ENCODE results near the gene SP3. TPM values are rescaled to one million over a fixed set of nuclear protein-coding genes. Genes with fewer than 3 reads are reported as not detected.

The SP3 gene
- total RNA-seq, 3 donors from 2014 or later = 78.1 to 104 (median 88.9) TPM

DNA sequence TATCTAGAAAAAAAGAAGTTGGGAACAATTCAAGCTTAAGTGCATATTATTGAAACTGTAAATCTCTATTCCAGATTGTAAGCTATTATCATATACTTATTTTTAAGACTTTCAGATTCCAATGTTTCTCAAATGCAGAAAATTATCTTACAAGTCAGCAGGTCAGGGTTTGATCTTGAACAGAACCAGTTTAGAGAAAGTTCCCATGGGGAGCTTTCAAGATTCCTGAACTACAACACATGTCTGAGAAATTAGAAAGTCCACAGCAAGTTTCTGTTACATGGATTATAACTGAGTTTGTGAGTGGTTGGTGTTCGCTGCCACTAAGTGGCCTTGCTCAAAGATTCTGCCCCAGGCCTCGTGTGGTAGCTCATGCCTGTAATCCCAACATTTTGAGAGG is 31.6 kb upstream of the SP3 start:
- ATAC-seq (no peak), DNase-seq (no peak)
- intact Hi-C loops (cut with DNase I, micrococcal nuclease) = no loop called here
- Histone ChIP-seq H3K4me1 (ENCODE audit: low read depth) (peaks cover under 1% of the 10 kb centered on the region), H3K4me3 (no peak overlapping the region), H3K36me3 (ENCODE audit: low read depth) (no peaks in the 10 kb centered on the region), H3K9me3 (no peaks in the 10 kb centered on the region)
- TF ChIP-seq, protein P1, sequence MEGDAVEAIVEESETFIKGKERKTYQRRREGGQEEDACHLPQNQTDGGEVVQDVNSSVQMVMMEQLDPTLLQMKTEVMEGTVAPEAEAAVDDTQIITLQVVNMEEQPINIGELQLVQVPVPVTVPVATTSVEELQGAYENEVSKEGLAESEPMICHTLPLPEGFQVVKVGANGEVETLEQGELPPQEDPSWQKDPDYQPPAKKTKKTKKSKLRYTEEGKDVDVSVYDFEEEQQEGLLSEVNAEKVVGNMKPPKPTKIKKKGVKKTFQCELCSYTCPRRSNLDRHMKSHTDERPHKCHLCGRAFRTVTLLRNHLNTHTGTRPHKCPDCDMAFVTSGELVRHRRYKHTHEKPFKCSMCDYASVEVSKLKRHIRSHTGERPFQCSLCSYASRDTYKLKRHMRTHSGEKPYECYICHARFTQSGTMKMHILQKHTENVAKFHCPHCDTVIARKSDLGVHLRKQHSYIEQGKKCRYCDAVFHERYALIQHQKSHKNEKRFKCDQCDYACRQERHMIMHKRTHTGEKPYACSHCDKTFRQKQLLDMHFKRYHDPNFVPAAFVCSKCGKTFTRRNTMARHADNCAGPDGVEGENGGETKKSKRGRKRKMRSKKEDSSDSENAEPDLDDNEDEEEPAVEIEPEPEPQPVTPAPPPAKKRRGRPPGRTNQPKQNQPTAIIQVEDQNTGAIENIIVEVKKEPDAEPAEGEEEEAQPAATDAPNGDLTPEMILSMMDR (IDR thresholded peaks at IDR 0.05) = no peak

- H3K4me1 ChIP-seq (ENCODE audit: low read depth) = peaks cover 3% of the 10 kb centered on the region
- H3K9me3 ChIP-seq = no peaks in the 10 kb centered on the region
- H3K4me3 ChIP-seq = no peak overlapping the region
- intact Hi-C loops (cut with DNase I, micrococcal nuclease) = no loop called here
- DNase-seq = no peak
- H3K36me3 ChIP-seq (ENCODE audit: low read depth) = no peaks in the 10 kb centered on the region
- TF ChIP-seq, protein P1 (IDR thresholded peaks at IDR 0.05) = no peak
- no peak for ATAC-seq
Observed at GRCh38 chr2:173993459-173993858, 28.3 kb upstream of the SP3 start.

DNA sequence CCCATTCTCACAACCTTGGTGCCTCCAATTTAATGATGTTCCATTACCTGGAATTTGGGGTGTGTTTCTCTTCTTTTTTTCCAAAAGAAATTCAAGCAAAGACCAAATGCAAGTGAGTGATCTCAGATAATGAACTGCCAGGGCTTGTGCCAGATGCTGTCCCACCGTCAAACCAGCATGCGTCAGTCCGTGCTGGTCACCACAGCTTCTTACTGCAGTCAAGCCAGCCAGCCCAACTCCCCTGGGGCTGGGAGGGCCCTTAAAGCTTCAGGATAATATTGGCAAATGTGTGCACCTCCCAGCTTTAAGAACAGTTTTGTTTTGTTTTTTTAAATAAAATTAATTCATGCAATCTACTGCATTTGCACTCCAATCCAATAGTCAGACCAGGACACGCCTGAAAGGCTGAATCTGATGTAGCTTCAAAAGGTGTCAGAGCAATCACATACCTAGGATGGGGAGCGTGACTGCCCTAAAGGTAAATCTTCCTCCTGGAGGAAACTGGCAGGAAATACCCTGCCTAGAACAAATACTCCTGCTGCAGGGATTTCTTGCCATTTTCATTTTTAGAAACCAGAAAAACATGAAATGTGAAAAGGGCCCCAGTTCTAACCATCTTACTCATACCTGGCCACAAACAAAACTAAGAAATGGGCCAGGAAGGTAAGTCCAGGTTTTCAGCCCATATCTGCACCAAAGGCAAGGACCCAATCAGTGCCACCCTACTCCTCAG is 26.8 kb upstream of the SP3 start:
- Histone ChIP-seq H3K4me1 (ENCODE audit: low read depth) (peaks cover 3% of the 10 kb centered on the region), H3K36me3 (ENCODE audit: low read depth) (no peaks in the 10 kb centered on the region), H3K4me3 (no peak overlapping the region), H3K9me3 (no peaks in the 10 kb centered on the region)
- intact Hi-C loops (cut with DNase I, micrococcal nuclease) = no loop called here
- ATAC-seq = peak; percentile 35
- TF ChIP-seq, protein P1 (IDR thresholded peaks at IDR 0.05) = no peak
- DNase-seq = peak in 2 of 3 donors; percentile 34 to 78

DNA sequence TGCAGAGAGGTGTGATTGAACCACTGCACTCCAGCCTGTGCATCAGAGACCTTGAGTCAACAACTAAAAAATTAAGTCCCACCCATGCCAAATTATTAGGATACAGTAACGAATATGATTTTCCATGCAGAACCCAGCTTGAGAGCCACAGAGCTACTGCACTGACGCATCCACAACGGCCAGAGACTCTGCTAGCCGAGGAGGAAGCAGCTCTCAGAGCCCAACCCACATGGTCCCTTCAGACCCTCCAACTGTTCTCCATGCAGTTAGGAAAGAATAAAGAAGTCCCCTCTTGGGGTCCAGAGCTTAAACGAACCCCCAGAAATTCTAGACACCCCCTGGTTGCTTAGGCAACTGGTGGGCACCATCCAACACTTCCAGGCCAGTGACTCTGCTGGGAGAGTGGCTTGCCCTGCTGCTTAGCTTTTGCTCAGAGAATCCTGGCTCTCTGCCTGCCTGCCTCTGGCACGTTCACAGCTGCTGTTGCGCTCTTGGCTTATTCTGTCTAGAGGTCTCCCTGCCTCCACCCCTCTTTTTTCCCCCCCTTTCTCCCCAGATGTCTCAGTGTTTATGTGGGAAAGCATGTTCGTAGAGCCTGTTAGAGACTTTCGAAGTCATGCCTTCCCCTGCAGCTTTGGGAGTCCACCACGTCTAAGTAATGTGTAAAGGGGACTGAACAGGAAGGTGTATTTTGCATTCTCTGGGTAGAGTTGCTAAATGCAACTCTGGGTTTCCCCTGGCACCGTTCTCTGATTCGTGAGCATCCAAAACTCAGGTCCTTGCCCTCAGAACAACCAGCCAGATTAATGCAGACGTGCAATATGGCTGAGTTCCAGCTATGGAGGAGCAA is 26.0 kb upstream of the SP3 start:
- Histone ChIP-seq H3K4me1 (ENCODE audit: low read depth) (peaks cover 3% of the 10 kb centered on the region), H3K36me3 (ENCODE audit: low read depth) (no peaks in the 10 kb centered on the region), H3K9me3 (no peaks in the 10 kb centered on the region), H3K4me3 (no peak overlapping the region)
- DNase-seq (peak; percentile 66 to 70 (median 68)), ATAC-seq (peak; percentile 55)
- TF ChIP-seq, protein P1 (IDR thresholded peaks at IDR 0.05) = no peak
- intact Hi-C loops (cut with DNase I, micrococcal nuclease) = no loop called here

DNA sequence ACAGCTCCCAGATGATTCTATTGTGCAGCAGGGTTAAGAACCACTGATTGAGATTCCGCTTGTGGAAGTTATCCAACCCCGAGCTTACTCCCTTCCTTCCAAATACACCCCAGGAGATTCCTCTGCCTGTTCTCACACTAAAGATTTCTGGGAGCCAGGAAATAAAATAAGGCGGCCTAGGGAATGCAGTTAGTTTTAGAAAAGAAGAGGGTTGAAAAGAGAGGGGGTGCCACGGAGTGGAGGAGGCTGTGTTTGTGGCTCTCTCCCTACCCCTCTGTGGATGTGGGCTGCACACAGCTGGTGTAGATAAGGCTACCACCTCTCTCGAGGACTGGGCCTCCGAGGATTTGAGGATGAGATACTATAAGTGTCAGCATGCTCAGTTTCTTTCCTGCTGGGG is 25.1 kb upstream of the SP3 start:
- no peaks in the 10 kb centered on the region for H3K36me3 ChIP-seq (ENCODE audit: low read depth)
- H3K4me1 ChIP-seq (ENCODE audit: low read depth) = peaks cover 11% of the 10 kb centered on the region
- intact Hi-C loops (cut with DNase I, micrococcal nuclease) = no loop called here
- TF ChIP-seq, protein P1 (IDR thresholded peaks at IDR 0.05) = no peak
- DNase-seq (no peak), ATAC-seq (no peak)
- no peak overlapping the region for H3K4me3 ChIP-seq
- H3K9me3 ChIP-seq = no peaks in the 10 kb centered on the region
